Stimulated activated CD4-positive, alpha-beta T cell treated with anti-CD3 and anti-CD28 coated beads, Interleukin-12 subunit alpha, Interleukin-12 subunit beta, amount 100 ng/mL, for 24 hours (primary cell): ENCODE data around the gene CCDC197.

Experiments
- DNase-seq, 2 experiments: peaks; one replicate each; pipeline ENCODE4 v3.0.0-alpha.2; 2020; ENCODE audit warnings: low read depth in 2 of 2

The CCDC197 gene

GRCh38 chr14:93997082-93997481 lies at the start of gene CCDC197:
CCDC197 (plus strand) TSS chr14:93997301; CDS start chr14:93998132, 831 bp downstream.
- no peak for DNase-seq

- DNase-seq, result no peak
Measured at GRCh38 chr14:93949511-93950075, 47.5 kb upstream of the CCDC197 start.

GRCh38 chr14:93950948-93951634 lies 46.0 kb upstream of the CCDC197 start:
- DNase-seq, result no peak

GRCh38 chr14:93951635-93952540 lies 45.2 kb upstream of the CCDC197 start:
- DNase-seq, result no peak

GRCh38 chr14:93952829-93953228 lies 44.3 kb upstream of the CCDC197 start:
- no peak for DNase-seq

GRCh38 chr14:93953263-93953662 lies 43.8 kb upstream of the CCDC197 start:
- no peak for DNase-seq

- DNase-seq, result no peak
Measured at GRCh38 chr14:93953739-93954515, 43.2 kb upstream of the CCDC197 start.

GRCh38 chr14:93954516-93954830 lies 42.6 kb upstream of the CCDC197 start:
- DNase-seq, result no peak

- DNase-seq, result no peak
Measured at GRCh38 chr14:93954900-93955849, 41.9 kb upstream of the CCDC197 start.

- DNase-seq, result no peak
Measured at GRCh38 chr14:93955850-93956481, 41.1 kb upstream of the CCDC197 start.

GRCh38 chr14:93956514-93957332 lies 40.4 kb upstream of the CCDC197 start:
- DNase-seq, result no peak

- DNase-seq, result no peak
Measured at GRCh38 chr14:93957333-93957710, 39.8 kb upstream of the CCDC197 start.

GRCh38 chr14:93957751-93958566 lies 39.1 kb upstream of the CCDC197 start:
- DNase-seq, result no peak

- no peak for DNase-seq
Measured at GRCh38 chr14:93958567-93959238, 38.4 kb upstream of the CCDC197 start.

- peak; percentile 89 to 92 for DNase-seq
Measured at GRCh38 chr14:93959239-93960107, 37.6 kb upstream of the CCDC197 start.

GRCh38 chr14:93960108-93960475 lies 37.0 kb upstream of the CCDC197 start:
- no peak for DNase-seq

GRCh38 chr14:93960774-93961438 lies 36.2 kb upstream of the CCDC197 start:
- DNase-seq, result no peak
